Mesenchymal stem cell (in vitro differentiated cells and primary cell): Measurements from ENCODE around the gene SOX30. TPM values are rescaled to one million over a fixed set of nuclear protein-coding genes. Genes with fewer than 3 reads are reported as not detected.

Experiments used
- DNase-seq: peaks from one replicate; pipeline ENCODE4 v3.0.0-alpha.2; 2013
- H2AFZ ChIP-seq: one replicate; pipeline ENCODE4 v1.6.1; 2013; ENCODE audit warnings: low read depth, mild to moderate bottlenecking, control low read depth, inconsistent platforms, low read length, moderate library complexity
- H2AK5ac ChIP-seq: 2 replicates; pipeline ENCODE4 v1.6.1; 2013; ENCODE audit warnings: low read length, moderate library complexity, mild to moderate bottlenecking, inconsistent platforms; ENCODE audit not compliant: severe bottlenecking
- H2BK120ac ChIP-seq: one replicate; pipeline ENCODE4 v1.6.1; 2013; ENCODE audit warnings: low read depth, mild to moderate bottlenecking, inconsistent platforms, low read length, moderate library complexity
- H2BK12ac ChIP-seq, 2 experiments: one replicate each; pipeline ENCODE4 v1.6.1; 2013; ENCODE audit warnings: inconsistent platforms in 2 of 2, low read length in 2 of 2, mild to moderate bottlenecking in 2 of 2, moderate library complexity in 2 of 2, control low read depth in 1 of 2
- H2BK15ac ChIP-seq: one replicate; pipeline ENCODE4 v1.6.1; 2013; ENCODE audit warnings: mild to moderate bottlenecking, low read depth, inconsistent platforms; ENCODE audit not compliant: poor library complexity, severe bottlenecking
- H2BK5ac ChIP-seq: 2 replicates; pipeline ENCODE4 v1.6.1; 2013; ENCODE audit warnings: low read depth, mild to moderate bottlenecking, low read length, control low read depth, inconsistent platforms; ENCODE audit not compliant: poor library complexity, severe bottlenecking
- H3K14ac ChIP-seq, 2 experiments: one replicate each; pipeline ENCODE4 v1.6.1; 2013; ENCODE audit warnings: inconsistent platforms in 2 of 2, low read length in 2 of 2, control low read depth in 1 of 2, mild to moderate bottlenecking in 1 of 2, moderate library complexity in 1 of 2
- H3K18ac ChIP-seq, 2 experiments: one replicate each; pipeline ENCODE4 v1.6.1; 2013; ENCODE audit warnings: inconsistent platforms in 2 of 2, low read length in 2 of 2, control low read depth in 1 of 2, low read depth in 1 of 2, mild to moderate bottlenecking in 1 of 2
- H3K23ac ChIP-seq, 2 experiments: one replicate each; pipeline ENCODE4 v1.6.1; 2013; ENCODE audit warnings: inconsistent platforms in 2 of 2, low read length in 2 of 2, mild to moderate bottlenecking in 2 of 2, moderate library complexity in 2 of 2, control low read depth in 1 of 2
- H3K27ac ChIP-seq: 2 replicates; pipeline ENCODE4 v1.5.1; 2013; ENCODE audit warnings: mild to moderate bottlenecking, moderate library complexity, low read length, control low read depth, inconsistent platforms; ENCODE audit not compliant: poor library complexity, severe bottlenecking
- H3K27me3 ChIP-seq, 2 experiments: 2 replicates each; pipeline versions ENCODE4 v1.6.1 to v1.7.0; 2013; ENCODE audit warnings: low read length in 2 of 2, mild to moderate bottlenecking in 2 of 2, moderate library complexity in 2 of 2, control low read depth in 1 of 2, inconsistent platforms in 1 of 2; ENCODE audit not compliant: control insufficient read depth in 1 of 2, insufficient read depth in 1 of 2
- H3K36me3 ChIP-seq, 2 experiments: 2 replicates each; pipeline versions ENCODE4 v1.6.1 to v1.7.0; 2013; ENCODE audit warnings: low read length in 2 of 2, control low read depth in 1 of 2, inconsistent platforms in 1 of 2, low read depth in 1 of 2, mild to moderate bottlenecking in 1 of 2; ENCODE audit not compliant: insufficient read depth in 2 of 2, control insufficient read depth in 1 of 2
- H3K4ac ChIP-seq, 2 experiments: one replicate each; pipeline ENCODE4 v1.6.1; 2013; ENCODE audit warnings: inconsistent platforms in 2 of 2, low read length in 2 of 2, mild to moderate bottlenecking in 2 of 2, moderate library complexity in 2 of 2, control low read depth in 1 of 2, low read depth in 1 of 2
- H3K4me1 ChIP-seq: 2 replicates; pipeline ENCODE4 v1.6.1; 2013; ENCODE audit warnings: low read depth, low read length, control low read depth; ENCODE audit not compliant: control insufficient read depth, insufficient read depth
- H3K4me2 ChIP-seq: 2 replicates; pipeline ENCODE4 v1.6.1; 2013; ENCODE audit warnings: low read length, mild to moderate bottlenecking, inconsistent platforms; ENCODE audit not compliant: poor library complexity, severe bottlenecking
- H3K4me3 ChIP-seq, 2 experiments: 2 replicates each; pipeline versions ENCODE4 v1.5.1 to v1.7.0; 2013; ENCODE audit warnings: low read length in 2 of 2, mild to moderate bottlenecking in 2 of 2, control low read depth in 1 of 2, low read depth in 1 of 2; ENCODE audit not compliant: insufficient read depth in 1 of 2
- H3K79me1 ChIP-seq: replicated peaks from 2 replicates; pipeline ENCODE4 v1.6.1; 2013; ENCODE audit warnings: mild to moderate bottlenecking, control low read depth, low read length, inconsistent platforms; ENCODE audit not compliant: poor library complexity, severe bottlenecking
- H3K9ac ChIP-seq: 2 replicates; pipeline ENCODE4 v1.7.0; 2013; ENCODE audit warnings: mild to moderate bottlenecking, low read length, moderate library complexity
- H3K9me3 ChIP-seq: 2 replicates; pipeline ENCODE4 v1.7.0; 2013; ENCODE audit warnings: mild to moderate bottlenecking, low read length; ENCODE audit not compliant: control insufficient read depth
- H4K8ac ChIP-seq: one replicate; pipeline ENCODE4 v1.6.1; 2013; ENCODE audit warnings: inconsistent platforms, mild to moderate bottlenecking, low read length, moderate library complexity
- H4K91ac ChIP-seq: one replicate; pipeline ENCODE4 v1.6.1; 2013; ENCODE audit warnings: mild to moderate bottlenecking, low read length, inconsistent platforms
- WGBS: methylation state at CpG from one replicate; pipeline ENCODE4 v1.1.7; 2013; ENCODE audit warnings: mixed read lengths; 5-methylcytosine and 5-hydroxymethylcytosine counted together
- small RNA-seq: library from polyadenylated mRNA; stranded (forward); fragments of <200 nt; extraction: miRNeasy Mini kit (QIAGEN cat#:217004); gene quantifications from one replicate; pipeline ENCODE3, GENCODE V24; 2013; ENCODE audit warnings: low read depth

Gene SOX30

GRCh38 chr5:157578079-157578780 lies 74.0 kb downstream of the SOX30 start:
- H4K91ac ChIP-seq = no peak overlapping the region
- H2BK15ac ChIP-seq = no peak overlapping the region
- H2AK5ac ChIP-seq = no peak overlapping the region
- H3K27me3 ChIP-seq = peaks cover 0 to 8% of the 10 kb centered on the region in 2 experiments
- H3K4me3 ChIP-seq = no peak overlapping the region
- peak overlapping the region in 1 of 2 experiments; percentile 4 for H3K4ac ChIP-seq
- peaks cover 7% of the 10 kb centered on the region for H3K4me1 ChIP-seq
- H3K27ac ChIP-seq = no peak overlapping the region
- 73% methylated on average over 4 of the region's 6 CpGs for WGBS
- H3K79me1 ChIP-seq = no peaks in the 10 kb centered on the region
- H3K9ac ChIP-seq = no peak overlapping the region
- H3K14ac ChIP-seq = peak overlapping the region in 1 of 2 experiments; percentile 7
- no peaks in the 10 kb centered on the region for H3K9me3 ChIP-seq
- peak overlapping the region; percentile 16 for H4K8ac ChIP-seq
- H2AFZ ChIP-seq = no peak overlapping the region
- no peaks in the 10 kb centered on the region for H3K36me3 ChIP-seq
- no peak overlapping the region for H3K4me2 ChIP-seq
- H2BK12ac ChIP-seq = peak overlapping the region in 1 of 2 experiments; percentile 29
- no peak overlapping the region for H3K18ac ChIP-seq
- H2BK5ac ChIP-seq = no peak overlapping the region
- no peak for DNase-seq
- no peak overlapping the region for H2BK120ac ChIP-seq
- H3K23ac ChIP-seq = no peak overlapping the region

GRCh38 chr5:157576678-157577077 lies 75.6 kb downstream of the SOX30 start:
- Histone ChIP-seq H3K27ac (no peak overlapping the region), H3K36me3 (no peaks in the 10 kb centered on the region), H2BK12ac (peak overlapping the region in 1 of 2 experiments; percentile 47), H3K18ac (no peak overlapping the region), H2AFZ (no peak overlapping the region), H4K8ac (no peak overlapping the region), H2BK15ac (no peak overlapping the region), H3K4ac (peak overlapping the region in 1 of 2 experiments; percentile 41), H3K23ac (no peak overlapping the region), H3K27me3 (peaks cover 0 to 8% of the 10 kb centered on the region in 2 experiments), H2BK120ac (no peak overlapping the region), H3K79me1 (no peaks in the 10 kb centered on the region), H2BK5ac (no peak overlapping the region), H3K14ac (no peak overlapping the region), H3K9ac (no peak overlapping the region), H3K4me2 (no peak overlapping the region), H4K91ac (no peak overlapping the region), H3K9me3 (no peaks in the 10 kb centered on the region), H2AK5ac (peak overlapping the region; percentile 32), H3K4me3 (no peak overlapping the region), H3K4me1 (peaks cover 7% of the 10 kb centered on the region)
- no peak for DNase-seq
- 84% methylated on average over 4 of the region's 4 CpGs for WGBS

Small RNA genes lying within 50 kb of the gene (small RNA-seq; reads per million reads assigned to genes)
- gene RNU6-390P = not detected
